Loucy (cell line): ENCODE measurements around the gene PEF1.

ENCODE experiments used
- CTCF ChIP-seq: fragments of 200-600 bp; sonication (generic); conservative IDR thresholded peaks from 2 replicates; pipeline ENCODE4 v1.5.1; 2014; ENCODE audit warnings: mild to moderate bottlenecking, antibody characterized with exemption, low read length
- EZH2phosphoT487 ChIP-seq: fragments of 200-600 bp; IDR thresholded peaks from 2 replicates; pipeline ENCODE4 v1.6.1; 2018; ENCODE audit warnings: antibody characterized with exemption, mild to moderate bottlenecking, moderate library complexity, borderline replicate concordance

DNA sequence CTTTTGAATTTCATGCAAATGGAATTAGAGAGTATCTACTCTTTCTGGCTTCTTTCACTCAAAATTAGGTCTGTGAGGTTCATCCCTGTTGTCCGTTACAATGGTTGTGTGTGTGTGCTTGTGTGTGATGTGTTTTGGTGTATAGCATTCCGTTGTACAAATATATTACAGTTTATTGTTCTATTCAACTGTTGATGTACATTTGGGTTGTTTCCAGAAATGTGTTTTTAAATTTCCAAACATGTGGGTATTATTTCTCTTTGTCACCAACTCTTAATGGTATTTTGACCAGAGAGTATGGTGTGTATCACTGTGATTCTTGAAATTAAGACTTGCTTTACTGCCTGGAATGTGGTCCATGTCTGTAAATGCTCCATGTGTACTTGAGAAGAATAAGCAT lies 44.0 kb downstream of the PEF1 start:
- TF ChIP-seq CTCF, result no peak
- no peak for TF ChIP-seq EZH2phosphoT487
